Right atrium auricular region (tissue), 2 donors: Measurements from ENCODE around the gene ZRANB3. TPM values are rescaled to one million over a fixed set of nuclear protein-coding genes. Genes with fewer than 3 reads are reported as not detected.

Experiments used
- DNase-seq: peaks from one replicate; pipeline ENCODE4 v3.0.0-alpha.2; 2019; ENCODE audit warnings: low spot score
- H3K27ac ChIP-seq, 2 donors: fragments of 200-600 bp; sonication (generic); 1 replicate in 1 of 2; 2 replicates in 1 of 2; pipeline ENCODE4 v1.5.1; 2016 to 2019
- H3K27me3 ChIP-seq, 2 donors: fragments of 200-600 bp; sonication (generic); one replicate each; pipeline versions ENCODE4 v1.5.1 to v1.6.0; 2017 to 2019
- H3K36me3 ChIP-seq: fragments of 200-600 bp; sonication (generic); one replicate; pipeline ENCODE4 v1.5.1; 2016
- H3K4me1 ChIP-seq, 2 donors: fragments of 200-600 bp; sonication (generic); one replicate each; pipeline versions ENCODE4 v1.5.1 to v1.6.0; 2017 to 2019
- H3K4me3 ChIP-seq, 2 donors: fragments of 200-600 bp; sonication (generic); 1 replicate in 1 of 2; 2 replicates in 1 of 2; pipeline ENCODE4 v1.5.1; 2017 to 2019; ENCODE audit warnings: mild to moderate bottlenecking in 1 of 2, moderate library complexity in 1 of 2
- H3K9me3 ChIP-seq, 2 donors: fragments of 200-600 bp; sonication (generic); one replicate each; pipeline ENCODE4 v1.5.1; 2019
- CTCF ChIP-seq, 2 donors: fragments of 200-600 bp; sonication (generic); IDR thresholded peaks; one replicate each; pipeline ENCODE4 v1.5.1; 2019; ENCODE audit warnings: antibody characterized with exemption in 2 of 2
- total RNA-seq, 2 donors: library from RNA; depleted of rRNA; stranded (reverse); fragments of >200 nt; gene quantifications; one replicate each; pipeline ENCODE4 v1.1.0, GENCODE V29; 2016

Gene ZRANB3
- total RNA-seq, 2 donors from 2014 or later: 1.6 to 2.3 TPM

- Histone ChIP-seq H3K4me3 (no peak overlapping the region), H3K9me3 (no peaks in the 10 kb centered on the region), H3K27me3 (no peaks in the 10 kb centered on the region), H3K4me1 (no peaks in the 10 kb centered on the region), H3K27ac (no peak overlapping the region), H3K36me3 (peaks cover 65% of the 10 kb centered on the region)
- no peak for DNase-seq
- TF ChIP-seq CTCF (IDR thresholded peaks at IDR 0.05): no peak
Measured at GRCh38 chr2:135163901-135164300, 367.1 kb downstream of the ZRANB3 start.

GRCh38 chr2:135163306-135163705 is 367.7 kb downstream of the ZRANB3 start:
- Histone ChIP-seq H3K4me1 (no peaks in the 10 kb centered on the region), H3K4me3 (no peak overlapping the region), H3K27me3 (no peaks in the 10 kb centered on the region), H3K36me3 (peaks cover 59% of the 10 kb centered on the region), H3K9me3 (no peaks in the 10 kb centered on the region), H3K27ac (no peak overlapping the region)
- no peak for TF ChIP-seq CTCF (IDR thresholded peaks at IDR 0.05)
- no peak for DNase-seq

GRCh38 chr2:135162786-135163185 is 368.2 kb downstream of the ZRANB3 start:
- Histone ChIP-seq H3K9me3 (no peaks in the 10 kb centered on the region), H3K27me3 (no peaks in the 10 kb centered on the region), H3K4me1 (no peaks in the 10 kb centered on the region), H3K4me3 (no peak overlapping the region), H3K36me3 (peaks cover 53% of the 10 kb centered on the region), H3K27ac (no peak overlapping the region)
- no peak for TF ChIP-seq CTCF (IDR thresholded peaks at IDR 0.05)
- DNase-seq: no peak

- H3K36me3 ChIP-seq: peaks cover 52% of the 10 kb centered on the region
Measured at GRCh38 chr2:135162377-135162776, 368.6 kb downstream of the ZRANB3 start.

GRCh38 chr2:135159191-135159590 is 371.8 kb downstream of the ZRANB3 start:
- DNase-seq: no peak
- H3K4me3 ChIP-seq: no peak overlapping the region
- H3K4me1 ChIP-seq: no peaks in the 10 kb centered on the region
- H3K27ac ChIP-seq: no peak overlapping the region
- peaks cover 57% of the 10 kb centered on the region for H3K36me3 ChIP-seq
- TF ChIP-seq CTCF (IDR thresholded peaks at IDR 0.05): no peak
- H3K27me3 ChIP-seq: no peaks in the 10 kb centered on the region
- H3K9me3 ChIP-seq: no peaks in the 10 kb centered on the region

More at GRCh38 chr2:135162377-135162776, 368.6 kb downstream of the ZRANB3 start:
- Histone ChIP-seq H3K9me3 (no peaks in the 10 kb centered on the region), H3K27ac (no peak overlapping the region), H3K27me3 (no peaks in the 10 kb centered on the region), H3K4me1 (no peaks in the 10 kb centered on the region), H3K4me3 (no peak overlapping the region)
- no peak for DNase-seq
- no peak for TF ChIP-seq CTCF (IDR thresholded peaks at IDR 0.05)

GRCh38 chr2:135157856-135158255 is 373.2 kb downstream of the ZRANB3 start:
- H3K4me1 ChIP-seq: no peaks in the 10 kb centered on the region
- peaks cover 55% of the 10 kb centered on the region for H3K36me3 ChIP-seq
- TF ChIP-seq CTCF (IDR thresholded peaks at IDR 0.05): no peak
- DNase-seq: no peak
- no peak overlapping the region for H3K27ac ChIP-seq
- no peak overlapping the region for H3K4me3 ChIP-seq
- no peaks in the 10 kb centered on the region for H3K9me3 ChIP-seq
- no peaks in the 10 kb centered on the region for H3K27me3 ChIP-seq
